NCI-H526 (cell line): Measurements from ENCODE around the gene MROH2A.

ENCODE experiments used
- DNase-seq, 2 experiments: peaks; one replicate each; lab custom pipeline; 2025; lab: John Stamatoyannopoulos, UW

Gene MROH2A

DNA sequence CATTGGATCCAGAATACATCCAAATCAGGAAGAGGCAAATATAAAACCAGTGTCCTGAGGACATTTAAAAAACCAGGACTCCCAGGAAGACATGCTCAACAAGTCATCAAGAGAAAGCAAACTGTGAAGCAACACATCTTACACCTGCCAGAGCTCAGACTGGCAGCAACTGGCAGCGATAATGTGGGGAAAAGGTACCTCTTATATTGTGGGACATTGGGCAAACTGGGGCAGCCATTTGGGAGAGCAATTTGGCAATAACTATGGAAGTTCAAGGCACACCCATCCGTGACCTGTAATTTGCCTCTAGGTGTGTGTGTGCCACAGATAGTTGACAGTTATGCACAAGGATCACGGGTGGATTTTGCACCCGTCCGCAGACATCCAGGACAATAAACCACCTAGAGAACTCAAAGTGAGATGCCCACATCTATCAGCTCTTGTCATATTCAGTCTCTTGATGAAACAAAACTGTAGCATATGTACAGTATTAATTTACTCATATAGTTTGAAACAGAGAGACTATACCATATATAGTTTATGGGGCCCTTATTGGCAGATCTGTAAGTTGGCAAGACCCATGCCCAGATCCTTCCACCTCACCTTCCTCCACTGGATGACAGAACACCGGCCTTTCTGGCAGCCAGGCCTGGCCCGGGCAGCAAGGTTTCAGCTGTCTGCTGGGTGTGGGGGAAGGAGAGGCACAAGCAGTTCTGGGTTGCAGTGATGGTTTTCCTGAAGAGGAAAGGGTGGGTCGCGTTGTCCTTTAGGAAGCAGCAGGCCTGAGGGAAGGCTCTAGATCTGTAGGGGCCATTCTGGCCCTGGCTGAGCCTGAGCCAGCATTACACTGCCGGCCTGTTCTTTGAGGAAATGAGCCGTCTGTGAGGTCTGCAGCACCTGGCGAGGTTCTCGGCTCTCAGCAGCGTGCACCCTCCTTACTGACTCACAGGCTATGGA lies 57.4 kb downstream of the MROH2A start:
- no peak for DNase-seq

DNA sequence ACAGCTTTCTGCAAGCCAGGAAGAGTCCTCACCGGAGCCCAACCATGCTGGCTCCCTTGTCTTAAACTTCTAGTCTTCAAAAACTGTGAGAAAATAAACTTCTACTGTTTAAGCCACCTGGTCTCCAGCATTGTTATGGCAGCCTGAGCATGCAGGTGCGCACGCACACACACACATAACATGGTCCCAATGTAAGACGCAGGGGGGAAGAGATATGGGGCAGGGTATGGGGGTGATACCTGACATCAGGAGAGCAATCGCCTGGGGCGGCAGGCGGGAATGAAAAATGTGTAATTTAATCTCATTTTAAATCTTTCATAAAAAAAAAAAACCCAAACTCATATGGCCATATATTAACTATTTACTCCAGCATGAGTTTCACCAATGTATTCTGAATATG lies 58.2 kb downstream of the MROH2A start:
- no peak for DNase-seq

DNA sequence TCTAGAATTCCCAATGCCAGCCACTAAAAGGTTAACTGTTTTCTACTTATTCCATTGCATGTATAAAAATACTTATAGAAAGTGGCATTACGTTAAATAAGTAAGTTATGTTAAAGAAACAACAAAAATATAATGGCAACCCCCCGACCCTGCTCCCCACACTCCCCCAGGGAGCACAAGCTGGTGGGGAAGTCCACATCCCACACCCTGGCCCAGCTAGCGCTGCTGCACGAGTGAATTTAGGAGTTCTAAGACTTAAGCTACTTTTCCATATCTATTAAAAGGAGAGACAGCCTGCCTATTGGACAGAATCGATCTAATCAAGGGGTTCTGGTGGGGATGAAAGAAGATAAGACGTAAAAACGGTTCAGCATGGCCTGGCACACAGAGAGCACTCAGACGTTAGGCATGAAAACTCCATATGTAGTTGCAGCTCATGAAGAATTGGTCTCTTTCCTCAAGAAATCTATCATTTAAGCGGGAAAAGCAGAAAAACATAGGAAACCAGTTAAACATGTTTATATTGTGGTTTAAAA lies 59.6 kb downstream of the MROH2A start:
- no peak for DNase-seq

DNA sequence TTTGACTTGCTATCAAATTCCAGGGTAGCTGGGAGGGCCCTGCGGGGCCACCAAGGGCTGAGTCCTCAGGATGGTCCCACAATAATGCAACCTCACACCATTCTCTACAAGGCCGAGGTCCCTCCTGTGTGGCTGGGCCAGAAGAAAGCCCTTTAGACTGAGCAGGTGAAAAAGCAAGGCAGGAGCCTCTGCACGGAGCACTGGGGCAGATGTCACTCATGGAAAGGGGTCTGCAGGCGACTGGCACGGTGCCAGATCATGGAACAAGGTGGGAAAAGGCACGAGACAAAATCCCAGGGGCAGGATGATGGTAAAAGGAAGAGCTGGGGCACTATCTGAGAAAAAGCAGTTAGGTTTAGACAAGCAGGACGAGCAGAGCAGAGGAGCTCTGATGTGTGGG lies 60.1 kb downstream of the MROH2A start:
- DNase-seq = no peak

- no peak for DNase-seq
Measured at GRCh38 chr2:233838726-233839446, 60.8 kb downstream of the MROH2A start.

GRCh38 chr2:233839447-233839820 lies 61.3 kb downstream of the MROH2A start:
- no peak for DNase-seq

DNA sequence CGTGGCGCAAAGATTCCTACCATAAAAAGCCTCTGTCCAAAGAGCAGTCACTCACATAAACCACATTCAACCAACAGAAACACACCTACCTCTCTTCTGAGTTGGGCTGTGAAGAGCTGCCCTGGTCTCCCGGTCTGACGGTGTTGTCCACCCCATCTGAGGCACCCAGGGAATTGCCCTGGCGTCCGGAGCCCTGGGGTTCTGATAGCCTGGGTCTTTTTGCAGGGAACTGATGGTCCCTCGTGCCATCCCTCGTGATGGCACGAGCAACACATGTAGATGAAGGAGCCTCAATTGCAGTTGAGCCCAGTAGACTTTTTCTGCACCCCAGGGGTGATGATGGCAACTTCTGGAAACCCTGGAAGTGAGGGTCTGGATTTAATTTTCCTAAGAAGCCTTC lies 62.4 kb downstream of the MROH2A start:
- no peak for DNase-seq

GRCh38 chr2:233841183-233841582 lies 63.1 kb downstream of the MROH2A start:
- no peak for DNase-seq

DNA sequence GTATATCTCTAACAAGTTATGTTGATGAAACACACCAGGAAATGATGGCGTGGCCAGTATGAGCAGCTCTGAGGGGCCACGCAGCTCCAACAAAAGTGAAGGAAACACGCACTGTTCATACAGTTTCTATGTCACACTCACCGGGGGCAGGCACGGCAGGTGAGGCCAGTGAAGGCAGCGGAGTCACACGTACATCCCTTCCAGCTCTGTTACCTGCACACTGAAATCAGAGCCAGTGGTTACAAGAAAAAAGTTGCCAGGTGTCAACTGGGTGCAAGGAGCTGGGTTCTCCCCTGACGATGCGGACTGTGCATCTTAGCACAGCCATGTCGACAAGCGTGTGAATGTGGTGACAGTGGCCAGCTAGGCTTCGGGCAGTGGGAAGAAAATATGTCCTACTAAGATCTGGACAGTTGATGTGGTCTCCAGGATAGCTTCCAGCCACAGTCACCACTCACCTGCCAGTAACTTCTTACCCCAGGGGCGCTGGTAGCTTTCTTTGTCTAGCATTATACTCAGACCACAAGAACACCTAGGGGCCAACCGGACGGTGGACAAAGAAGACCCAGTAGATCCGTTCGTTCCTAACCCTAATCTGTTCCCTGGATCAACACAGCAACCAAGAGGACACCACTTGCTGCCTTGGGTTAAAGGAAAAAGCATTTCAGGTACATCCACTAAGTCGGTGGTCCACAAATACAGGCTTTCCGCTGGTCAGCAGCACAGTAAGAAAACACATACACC lies 66.1 kb downstream of the MROH2A start:
- no peak for DNase-seq

DNA sequence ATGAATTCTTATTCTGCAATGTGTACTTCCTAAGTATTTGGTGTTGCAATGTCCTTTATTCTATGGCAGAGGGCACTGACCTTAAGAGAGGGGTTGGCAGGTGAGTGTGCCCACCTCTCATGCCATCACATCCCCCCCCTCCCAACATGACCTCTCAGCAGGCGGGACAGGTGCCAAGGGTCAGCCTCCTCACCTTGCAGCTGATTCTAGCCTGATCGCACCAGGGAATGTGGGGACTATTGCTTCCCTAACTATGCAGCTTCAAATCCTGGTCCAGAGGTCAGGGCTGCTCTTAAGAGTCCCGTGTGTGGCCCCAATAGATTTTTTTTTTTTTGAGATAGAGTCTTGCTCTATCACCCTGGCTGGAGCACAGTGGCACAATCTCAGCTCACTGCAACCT lies 66.7 kb downstream of the MROH2A start:
- DNase-seq = no peak

DNA sequence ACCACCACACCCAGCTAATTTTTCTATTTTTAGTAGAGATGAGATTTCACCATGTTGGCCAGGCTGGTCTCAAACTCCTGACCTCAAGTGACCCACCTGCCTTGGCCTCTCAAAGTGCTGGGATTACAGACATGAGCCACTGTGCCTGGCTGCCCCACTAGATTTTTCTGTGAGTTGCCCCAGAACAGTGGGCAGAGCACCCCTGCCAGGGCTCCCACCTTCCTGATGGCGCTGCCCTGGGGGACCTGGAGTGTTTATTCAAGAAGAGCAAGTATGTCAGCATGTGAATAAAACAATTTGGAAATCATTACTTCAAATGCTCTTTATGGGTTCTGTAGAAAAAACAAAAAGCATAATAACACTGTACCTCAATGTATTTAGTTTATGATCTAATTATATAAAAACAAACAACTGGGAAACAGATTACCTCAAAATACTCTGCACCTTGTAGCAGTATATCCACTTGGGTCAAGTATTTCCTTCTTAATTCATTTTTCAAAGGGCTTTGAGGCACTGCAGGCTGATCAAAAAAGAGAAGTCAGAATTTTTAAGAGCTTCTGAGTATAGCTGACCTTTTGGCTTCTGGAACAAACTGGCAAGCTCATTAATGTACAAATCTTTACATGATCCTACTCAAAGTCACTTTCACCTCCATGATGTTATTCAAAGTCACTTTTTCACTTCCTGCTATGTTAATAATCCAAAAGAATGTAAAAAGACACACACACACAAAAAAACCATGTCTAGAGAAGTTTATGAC lies 67.4 kb downstream of the MROH2A start:
- DNase-seq = no peak

DNA sequence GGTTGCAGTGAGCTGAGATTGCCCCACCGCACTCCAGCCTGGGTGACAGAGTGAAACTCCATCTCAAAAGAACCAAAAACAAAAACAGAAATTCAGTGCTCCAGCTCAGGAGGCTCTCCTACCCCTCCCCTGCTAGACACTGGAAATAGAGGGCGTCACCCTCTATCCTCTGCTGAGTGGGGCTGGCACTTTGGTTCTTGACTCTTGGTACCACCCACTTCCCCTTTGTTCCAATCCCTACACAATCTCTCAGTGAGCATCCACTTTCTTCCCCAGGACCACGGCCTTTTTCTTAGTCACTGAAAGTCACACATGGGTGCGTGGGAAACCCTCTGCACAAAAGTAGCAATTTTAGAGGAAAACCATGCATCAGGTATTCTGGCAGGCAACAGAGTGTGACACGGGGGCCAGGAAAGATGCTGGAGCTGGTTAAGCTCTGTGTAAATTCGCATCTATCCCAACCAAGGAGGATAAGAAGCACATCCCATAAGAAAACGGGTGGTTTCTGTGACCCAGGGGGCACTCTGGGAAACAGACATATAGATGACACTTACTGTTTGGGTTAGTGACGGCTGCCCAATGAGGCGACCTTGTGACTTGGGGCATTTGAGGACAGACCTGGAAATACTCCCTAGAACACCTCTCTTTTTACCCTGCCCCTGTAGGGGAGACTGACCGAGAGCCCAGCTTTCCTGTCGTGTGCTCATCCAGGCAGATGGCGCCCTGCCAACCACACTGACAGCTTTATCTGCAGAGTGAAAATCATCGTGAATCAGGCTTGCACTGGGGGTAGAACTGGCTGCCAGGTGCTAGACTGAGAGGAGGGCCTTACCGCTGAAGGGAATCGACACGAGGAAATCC lies 68.5 kb downstream of the MROH2A start:
- DNase-seq = no peak

- no peak for DNase-seq
Measured at GRCh38 chr2:233847248-233847898, 69.2 kb downstream of the MROH2A start.

DNA sequence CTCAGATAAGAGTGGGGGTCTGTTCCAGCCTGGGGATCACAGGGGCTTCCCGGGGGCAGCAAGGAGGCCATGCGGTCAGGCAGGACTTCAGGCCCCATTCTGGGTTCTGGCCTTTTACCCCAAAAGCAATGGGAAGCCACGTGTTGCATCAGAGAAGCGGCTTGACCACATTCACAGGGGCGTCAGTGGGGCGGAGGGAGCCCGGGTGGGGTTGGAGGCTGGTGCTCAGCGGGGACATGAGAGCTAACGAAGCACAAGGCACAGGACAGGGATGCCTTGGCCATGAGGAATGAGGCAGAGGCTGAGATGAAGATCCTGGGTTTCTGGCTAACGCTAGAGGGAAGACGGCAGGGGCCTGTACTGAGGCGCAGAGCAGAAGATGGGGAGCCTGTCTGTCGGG lies 70.1 kb downstream of the MROH2A start:
- DNase-seq = no peak

GRCh38 chr2:233849607-233850271 lies 71.6 kb downstream of the MROH2A start:
- DNase-seq = no peak

GRCh38 chr2:233850745-233851144 lies 72.6 kb downstream of the MROH2A start:
- no peak for DNase-seq

GRCh38 chr2:233851169-233851568 lies 73.0 kb downstream of the MROH2A start:
- no peak for DNase-seq

- no peak for DNase-seq
Measured at GRCh38 chr2:233852056-233852455, 73.9 kb downstream of the MROH2A start.

- DNase-seq = no peak
Measured at GRCh38 chr2:233853353-233853752, 75.2 kb downstream of the MROH2A start.

GRCh38 chr2:233853883-233854240 lies 75.7 kb downstream of the MROH2A start:
- no peak for DNase-seq
